ENCODE measurements around the gene WNK3. TPM values are rescaled to one million over a fixed set of nuclear protein-coding genes. Genes with fewer than 3 reads are reported as not detected.

Gene WNK3
- total RNA-seq, 1 donor from 2014 or later = 3.1 TPM

DNA sequence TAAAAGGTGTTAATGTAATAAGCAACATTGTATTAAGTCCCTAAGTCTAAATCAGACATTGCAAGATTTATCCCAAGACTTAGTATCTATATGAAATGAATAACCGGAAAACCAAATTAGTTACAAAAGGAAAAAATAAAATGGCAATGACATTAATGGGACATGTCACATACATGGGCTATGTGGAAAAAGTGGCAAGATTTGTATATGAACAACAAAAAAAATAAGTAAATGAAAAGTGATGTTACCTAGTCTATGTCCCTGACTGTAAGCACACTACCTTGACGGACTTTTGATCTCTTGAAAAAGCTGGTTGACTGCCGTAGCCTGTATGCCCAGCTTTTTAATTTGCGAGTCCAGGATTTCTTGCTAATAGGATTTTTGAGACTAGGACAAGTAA, 119.3 kb downstream of the WNK3 start:
- no peak for DNase-seq

DNA sequence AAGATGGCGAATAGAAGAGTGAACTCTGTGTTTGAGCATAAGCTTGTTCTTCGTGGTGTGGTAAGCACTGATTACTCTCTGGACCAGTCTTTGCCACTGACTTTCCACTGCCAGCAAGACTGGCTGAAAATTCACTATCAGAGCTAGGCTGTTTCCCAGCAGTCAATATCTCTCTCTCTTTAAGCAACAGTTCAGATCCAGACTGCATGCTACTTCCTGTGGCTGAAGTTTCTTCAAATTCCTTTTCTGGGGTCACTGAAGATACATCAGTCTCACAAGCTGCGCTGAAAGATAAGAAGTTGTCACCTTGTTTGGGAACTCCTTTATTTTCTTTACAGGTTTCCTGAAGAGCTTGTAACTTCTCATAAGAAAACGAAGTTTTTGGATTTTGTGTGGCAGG, 120.8 kb downstream of the WNK3 start:
- no peak for DNase-seq

DNA sequence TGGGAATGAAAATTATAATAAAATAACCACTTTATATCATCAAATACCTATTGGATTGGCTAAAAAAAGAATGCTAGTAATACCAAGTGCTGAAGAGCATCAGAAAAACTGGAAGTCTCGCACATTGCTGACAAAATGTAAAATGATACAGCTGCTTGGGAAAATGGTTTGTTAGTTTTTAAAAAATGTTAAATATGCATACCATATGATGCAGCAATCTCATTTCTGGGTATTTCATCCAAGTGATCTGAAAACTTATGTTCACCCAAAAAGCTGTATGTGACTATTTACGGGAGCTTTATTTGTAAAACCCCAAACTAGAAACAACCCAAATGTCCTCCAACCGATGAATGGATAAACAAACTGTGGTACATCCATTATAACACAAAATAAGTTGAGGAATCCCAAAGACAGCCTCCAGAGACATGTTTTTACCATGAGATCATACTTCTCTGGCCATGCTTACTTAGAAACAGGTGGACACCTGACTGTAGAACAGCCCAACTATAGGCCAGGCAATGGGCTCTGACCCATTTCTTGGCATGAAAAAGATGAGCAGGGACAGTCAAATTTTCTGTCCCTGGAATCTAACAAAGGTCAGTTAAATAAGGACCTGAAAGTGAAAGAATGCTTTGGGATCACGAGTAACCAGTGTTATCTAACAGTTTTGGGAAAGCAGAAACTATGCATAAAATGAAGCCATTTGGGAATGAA, 127.3 kb downstream of the WNK3 start:
- DNase-seq = no peak

DNA sequence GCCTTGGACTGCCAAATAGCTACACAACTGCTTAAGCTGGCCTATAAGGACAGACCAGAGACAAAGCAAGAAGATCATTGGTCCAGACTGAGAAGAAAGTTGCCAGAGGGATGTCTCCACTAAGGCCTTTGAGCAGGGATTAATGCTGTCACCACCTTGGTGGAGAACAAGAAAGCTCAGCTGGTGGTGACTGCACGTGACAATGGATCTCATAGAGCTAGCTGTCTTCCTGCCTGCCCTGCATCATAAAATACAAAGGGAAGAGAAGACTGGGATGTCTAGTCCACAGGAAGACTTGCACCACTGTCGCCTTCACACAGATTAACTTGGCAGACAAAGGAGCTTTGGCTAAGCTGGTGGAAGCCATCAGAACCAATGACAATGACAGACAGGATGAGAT, 134.3 kb downstream of the WNK3 start:
- no peak for DNase-seq

DNA sequence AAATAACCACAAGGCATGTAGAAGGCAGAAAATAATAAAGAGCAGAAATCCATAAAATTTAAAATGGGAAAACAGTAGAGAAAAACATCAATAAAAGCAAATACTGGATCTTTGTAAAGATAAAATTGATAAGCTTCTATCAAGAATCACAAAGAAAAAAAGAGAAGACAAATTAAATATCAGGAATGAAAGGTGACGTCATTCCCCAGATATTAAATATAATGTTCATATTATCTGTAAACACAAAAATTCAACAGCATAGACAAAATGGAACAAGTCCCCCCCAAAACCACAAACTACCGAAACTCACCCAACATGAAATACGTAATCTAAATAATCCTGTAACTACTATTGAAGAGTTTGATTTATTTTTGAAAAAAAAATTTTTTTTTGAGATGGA, 144.2 kb downstream of the WNK3 start:
- no peak for DNase-seq

DNA sequence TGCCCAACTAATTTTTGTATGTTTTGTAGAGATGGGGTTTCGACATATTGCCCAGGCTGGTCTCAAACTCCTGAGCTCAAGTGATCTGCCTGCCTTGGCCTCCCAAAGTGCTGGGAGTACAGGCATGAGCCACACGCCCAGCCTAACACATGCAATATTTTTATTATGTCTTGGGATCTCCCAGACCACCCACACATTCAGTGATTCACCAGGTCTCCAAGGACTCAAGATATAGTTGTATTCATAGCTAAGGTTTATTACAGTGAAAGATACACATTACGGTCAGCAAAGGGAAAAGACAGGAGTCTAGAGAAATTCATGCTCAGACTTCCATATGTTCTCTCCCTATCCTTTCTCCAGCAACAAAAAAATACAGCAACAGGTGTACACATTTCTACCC, 149.3 kb downstream of the WNK3 start:
- DNase-seq = no peak

DNA sequence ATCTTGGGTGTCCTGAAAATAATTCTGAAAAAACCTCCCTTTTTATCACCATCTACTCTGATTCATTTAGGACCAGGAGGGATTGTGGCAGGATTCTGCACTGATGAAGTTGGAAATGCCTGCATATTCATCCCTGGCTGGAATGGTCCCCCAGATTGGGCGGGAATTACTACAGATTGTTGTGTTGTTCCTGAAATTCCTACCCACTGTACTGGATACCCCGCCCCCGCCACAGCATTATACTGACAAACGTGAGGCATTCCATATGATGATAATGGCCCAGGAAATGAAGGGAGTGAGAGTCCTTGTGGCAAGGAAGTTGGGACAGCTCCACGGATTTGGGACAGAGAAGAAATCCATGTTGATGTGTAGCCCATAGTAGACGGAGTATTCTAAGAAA, 159.6 kb downstream of the WNK3 start:
- DNase-seq = no peak

DNA sequence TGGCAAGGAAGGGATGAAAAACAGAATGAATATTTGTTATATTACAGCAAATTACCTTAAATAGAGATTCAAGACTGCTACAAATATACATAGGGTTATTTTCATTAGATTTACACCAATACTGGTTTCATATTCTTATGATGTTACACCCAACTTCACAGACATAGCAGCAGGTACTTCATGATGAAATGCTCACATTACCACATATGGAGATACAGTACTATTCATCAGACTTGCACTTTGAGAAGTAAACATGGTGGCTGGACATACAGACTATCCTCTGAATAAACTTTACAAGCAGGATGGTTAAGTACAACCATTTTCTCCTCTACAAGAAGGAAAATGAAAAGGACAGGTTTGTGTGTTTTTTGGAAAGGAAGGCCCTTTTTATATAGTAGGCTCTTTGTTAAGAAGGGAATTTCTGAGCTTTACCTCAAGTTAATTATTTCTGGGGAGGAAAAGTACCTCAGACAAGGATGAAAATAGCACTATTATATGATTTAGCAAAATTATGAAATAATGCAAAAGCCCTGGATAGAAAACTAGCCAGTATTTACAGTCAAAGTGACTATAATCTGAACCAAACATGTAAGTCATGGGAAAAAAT, 162.8 kb downstream of the WNK3 start:
- no peak for DNase-seq

DNA sequence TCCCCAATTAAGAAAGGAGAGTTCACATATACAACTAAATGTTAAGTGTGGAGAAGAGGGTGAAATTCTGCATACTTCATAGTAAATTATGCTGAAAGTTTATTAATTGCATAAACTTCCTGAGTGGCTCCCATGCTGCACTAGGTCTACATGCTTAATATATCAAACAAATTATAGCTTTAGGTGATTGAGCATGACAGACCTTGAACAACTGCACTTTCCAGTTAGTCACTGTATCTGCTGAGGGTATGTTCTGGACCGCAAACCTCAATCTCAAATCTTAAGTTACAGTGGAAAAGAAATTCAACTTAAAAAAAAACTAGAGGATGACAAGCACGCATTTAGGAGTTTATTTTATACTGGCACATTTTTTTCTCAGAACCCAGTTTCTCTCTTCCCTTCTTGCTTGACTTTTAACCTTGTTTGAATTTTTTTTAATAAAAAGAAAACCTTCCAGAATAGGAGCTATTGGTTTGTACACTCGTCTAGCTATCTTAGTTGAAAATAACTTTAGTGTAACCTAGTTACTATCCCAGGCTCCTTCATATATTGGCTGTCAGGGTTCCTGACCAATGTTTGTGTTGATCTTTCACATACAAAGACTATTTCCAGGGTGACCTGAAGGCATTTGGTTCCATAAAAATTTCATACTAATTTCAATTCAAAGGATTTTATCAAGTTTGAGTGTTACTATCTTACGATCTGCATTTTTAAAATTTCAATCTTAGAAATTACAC, 164.6 kb downstream of the WNK3 start:
- DNase-seq = no peak

DNA sequence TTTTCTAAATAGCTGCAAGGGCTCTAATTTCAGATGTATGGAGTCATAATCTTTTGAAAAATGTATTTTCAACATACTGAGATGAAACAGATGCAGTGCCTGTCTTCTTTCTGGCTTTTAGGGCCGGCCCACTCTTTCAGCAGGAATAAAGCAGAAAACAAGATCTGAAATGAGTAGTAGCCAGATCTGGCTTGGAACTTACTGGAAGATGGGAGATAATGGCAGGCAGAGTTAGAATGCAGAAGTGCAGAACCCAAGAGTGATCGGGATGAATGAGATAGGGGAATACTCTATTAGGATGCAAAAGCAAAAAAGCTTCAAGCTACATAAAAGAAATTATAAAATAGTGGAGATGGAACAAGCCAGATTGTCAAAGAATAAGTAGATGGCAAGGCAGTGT, 173.4 kb downstream of the WNK3 start:
- no peak for DNase-seq

DNA sequence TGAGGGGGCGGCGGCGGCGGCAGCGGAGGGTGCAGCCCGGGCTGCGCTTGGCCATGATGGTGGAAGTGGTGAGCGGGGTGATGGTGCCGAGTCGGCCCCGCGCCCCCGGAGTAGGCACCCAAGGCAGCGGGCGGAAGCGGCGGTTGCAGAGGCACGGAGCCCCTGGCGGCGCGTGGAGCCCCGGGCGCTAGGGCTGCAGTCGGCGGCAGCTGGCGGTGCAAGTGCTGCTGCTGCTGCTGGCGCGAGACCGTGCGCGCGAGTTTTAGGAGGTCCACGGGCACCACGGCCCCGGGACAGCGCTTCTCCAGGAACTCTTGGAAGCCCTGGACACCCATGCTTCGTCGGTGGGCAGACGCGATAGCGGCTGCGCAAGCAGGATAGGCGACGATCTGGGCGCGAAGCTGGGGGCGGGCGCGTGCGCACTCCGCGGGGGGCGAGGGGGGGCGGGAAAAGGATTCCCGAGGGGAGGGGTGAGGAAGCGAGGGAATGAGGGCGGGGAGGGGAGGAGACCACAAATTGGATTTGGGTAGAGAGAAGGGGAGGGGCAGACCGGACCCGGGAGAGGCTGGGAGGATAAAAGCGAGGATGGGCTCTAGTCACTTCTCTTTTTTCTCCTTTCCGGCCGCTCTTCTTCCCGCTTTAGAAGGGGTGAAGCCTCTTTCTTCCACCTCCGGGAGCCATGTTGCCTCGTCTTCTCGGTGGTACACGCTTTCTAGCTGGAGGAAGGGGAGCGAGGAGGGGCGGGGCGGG, 174.8 kb downstream of the WNK3 start, which contains the start of gene FAM120C:
Gene FAM120C, minus strand, starts transcription at position 391 of the 750 bp plus-strand sequence. Its CDS starts 56 bp downstream, at position 335.
- DNase-seq = peak; percentile 39

DNA sequence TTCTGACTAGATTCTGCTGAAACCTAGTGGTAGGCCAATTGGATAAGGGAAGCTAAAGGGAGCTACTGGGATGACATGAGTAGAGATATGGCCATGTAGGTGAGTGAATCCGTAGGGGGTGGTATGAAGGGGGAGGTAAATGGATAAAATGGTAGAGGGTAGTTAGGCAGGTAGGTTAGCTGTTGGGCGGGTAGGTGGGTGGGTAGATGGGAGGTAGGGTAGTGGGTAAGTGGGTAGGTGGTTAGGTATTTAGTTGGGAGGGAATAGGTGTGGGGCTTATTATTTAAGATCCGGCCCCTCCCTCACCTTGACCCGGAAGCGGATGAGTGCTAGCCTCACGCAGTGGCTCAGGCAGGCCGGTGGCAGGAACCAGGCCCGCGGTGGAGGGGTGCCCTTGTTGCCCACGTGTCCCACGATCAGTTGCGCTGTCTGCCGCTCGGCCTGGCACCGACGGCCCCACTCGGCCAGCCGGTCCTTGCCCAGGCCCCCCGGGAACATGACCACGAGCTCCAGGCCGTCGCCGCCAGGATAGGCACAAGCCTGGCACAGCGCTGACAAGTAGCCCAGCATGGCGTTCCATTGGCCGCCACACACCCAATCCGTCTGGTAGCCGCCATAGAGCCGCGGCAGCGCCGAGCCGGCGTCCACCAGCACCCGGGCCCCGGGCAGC, 175.5 kb downstream of the WNK3 start:
- no peak for DNase-seq

DNA sequence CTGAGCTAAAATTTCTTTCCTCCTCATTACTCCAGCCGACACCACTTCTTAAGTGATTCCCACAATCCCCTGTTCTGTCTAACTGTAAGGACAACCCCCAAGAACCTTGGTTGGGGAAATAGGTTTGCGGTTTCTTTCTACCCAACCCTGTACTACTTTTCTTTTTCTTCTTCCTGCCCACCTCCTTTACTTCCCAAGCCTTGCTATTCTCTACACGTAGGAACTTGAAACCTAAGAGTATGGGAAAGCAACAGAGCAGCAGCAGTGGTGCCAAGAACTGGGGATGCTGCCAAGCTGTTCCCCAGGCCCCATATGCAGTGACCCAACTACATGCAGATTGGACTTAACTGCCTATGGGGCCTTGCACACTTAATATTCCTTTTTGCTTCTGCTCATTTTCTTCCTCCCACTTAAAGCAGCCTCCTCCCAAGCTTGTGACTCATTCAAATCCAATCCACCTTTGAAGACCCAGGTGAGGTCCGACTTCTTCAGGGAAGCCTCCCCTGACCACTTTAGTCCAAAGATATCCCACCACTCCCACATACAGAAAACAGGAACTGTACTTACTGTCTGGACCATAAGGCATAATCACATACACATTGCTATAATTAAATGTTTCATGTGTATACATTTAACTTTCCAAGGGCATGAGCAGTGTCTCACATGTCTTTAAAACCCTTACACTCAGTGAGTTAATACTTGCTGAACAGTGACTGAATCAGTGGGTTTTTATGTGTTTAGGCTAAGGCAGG, 176.5 kb downstream of the WNK3 start:
- DNase-seq = no peak

DNA sequence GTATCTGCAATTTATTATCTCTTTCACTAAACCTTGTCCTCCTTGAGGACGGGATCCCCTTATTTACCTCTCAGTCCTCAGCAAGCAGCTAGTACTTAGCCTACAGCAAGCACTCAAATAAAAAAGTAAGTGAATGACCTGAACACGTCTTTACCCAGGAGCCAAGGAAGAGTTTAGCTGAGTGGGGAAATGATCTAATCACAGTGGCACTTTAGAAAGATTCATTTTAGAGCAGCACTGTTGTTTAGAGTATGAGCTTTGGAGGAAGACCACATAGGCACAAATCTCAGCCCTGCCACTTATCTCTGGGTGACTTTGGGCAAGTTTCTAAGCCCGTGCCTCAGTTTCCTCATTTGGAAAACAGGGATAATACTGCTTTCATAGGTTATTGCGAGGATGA, 177.4 kb downstream of the WNK3 start:
- DNase-seq = no peak

DNA sequence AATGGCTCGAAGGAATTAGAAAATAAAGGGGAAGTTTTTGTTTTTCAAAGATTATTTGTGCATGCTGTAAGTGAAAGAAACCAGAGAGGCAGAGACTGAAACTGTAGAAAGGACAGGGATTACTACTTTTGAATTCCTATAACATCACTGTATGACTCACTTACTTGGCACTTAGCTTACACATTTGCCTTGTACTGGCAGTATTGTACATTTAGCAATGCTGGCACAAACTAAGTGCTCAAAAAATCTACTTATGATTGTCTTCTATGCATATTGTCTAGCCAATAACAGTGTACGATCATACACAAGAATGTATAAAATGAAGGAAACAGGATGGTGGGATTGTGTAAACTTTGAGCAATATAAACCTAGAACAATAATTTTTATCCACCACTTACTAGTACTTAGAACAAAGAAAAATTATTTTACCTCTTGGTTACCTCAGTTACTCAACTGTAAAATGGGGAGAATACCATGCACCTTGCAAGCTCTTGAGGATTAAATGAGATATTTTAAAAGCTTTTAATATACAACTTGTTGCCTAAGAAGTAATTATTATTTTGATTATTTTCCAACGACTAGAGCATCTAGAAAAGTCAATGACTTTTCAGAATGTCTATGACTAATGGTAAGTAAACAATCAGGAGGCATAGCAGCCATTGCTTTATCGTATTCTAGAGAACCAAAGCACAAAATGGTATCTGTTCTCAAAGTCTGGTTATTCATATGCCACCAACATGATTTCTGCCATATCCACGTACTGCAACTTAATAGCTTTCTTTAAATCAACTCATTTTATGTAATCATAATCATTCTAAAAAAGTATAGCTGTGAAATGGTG, 179.5 kb downstream of the WNK3 start:
- peak; percentile 1 for DNase-seq

DNA sequence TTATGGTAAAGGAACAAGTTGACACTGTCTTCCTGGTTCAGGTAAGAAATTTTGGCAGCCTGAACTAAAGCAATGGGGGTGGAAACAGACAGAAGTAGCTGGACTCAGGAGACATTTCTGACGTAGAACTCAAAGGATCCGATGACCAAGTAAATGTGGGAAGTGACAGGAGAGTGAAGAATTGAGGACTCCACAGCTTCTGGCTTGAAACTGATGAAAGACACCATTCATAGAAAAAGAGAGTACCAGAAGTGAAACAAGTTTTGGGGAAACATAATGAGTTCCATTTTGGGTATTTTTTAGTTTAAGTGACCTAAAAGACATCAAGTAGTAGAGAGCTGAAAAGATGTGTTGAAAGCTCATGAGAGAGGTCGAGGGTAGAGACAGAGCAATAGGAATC, 180.5 kb downstream of the WNK3 start:
- no peak for DNase-seq

DNA sequence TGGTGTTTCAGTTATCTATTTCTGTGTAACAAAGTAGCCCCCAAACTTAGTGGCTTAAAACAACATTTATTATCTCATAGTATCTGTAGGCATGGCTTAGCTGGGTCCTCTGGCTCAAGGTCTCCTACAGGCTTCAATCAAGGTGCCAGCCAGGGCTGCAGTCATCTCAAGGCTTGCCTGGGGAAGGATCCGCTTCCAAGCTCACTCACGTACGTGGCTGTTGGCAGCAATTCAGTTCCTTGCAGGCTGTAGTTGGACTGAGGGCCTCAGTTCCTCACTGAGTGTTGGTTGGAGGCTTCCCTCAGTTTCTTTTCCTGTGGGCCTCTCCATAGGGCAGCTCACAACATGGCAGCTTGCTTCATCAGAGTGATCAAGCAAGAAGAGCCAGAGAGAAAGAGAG, 184.1 kb downstream of the WNK3 start:
- no peak for DNase-seq

DNA sequence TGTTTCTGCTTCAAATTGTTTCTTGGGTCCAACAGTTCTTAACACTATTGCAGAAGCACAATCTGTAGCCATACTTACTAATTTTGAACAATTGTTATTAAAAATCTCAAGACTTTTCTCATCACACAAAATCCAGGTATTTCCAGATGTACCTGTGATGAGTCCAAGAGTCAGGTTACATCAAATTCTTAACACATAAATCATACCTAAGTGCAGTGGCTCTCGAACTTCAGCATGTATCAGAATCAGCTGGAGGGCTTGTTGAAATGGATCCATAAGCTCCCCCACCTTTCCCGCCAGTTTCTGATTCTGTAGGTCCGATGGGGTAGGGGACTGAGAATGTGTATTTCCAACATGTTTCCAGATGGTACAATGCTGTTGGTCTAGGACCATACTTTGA, 185.4 kb downstream of the WNK3 start:
- no peak for DNase-seq

DNA sequence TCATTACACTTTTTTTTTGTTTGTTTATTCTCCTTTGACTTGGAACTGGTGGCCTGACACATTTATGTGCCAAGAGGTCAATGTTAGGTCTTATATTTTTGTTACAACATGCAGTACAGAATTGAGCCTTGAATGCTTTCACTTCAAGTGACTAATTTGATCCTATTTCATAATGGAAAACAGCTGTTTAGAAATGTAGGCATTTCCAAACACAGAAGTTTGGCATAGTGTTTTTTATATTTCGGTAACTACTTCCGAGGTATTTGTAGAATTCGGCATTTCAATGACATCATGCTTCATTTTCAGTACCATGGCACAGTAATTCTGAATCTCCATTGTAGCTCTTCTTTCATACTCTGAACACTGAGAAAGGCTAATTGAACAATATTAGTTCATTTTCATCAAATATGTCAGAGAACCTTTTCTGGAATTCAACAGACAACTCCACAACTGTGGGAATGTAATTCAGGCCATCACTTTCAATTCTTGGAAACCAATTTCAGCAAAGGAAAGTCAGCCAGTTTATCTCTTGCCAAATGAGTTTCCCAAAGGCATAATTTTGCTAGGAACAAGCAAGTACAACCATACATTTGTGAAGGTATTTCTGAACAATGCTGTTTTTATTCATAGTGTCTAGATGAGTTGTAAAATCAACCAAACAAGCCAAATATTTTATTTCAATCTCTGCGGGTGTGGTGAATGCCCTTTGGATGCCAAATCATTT, 186.2 kb downstream of the WNK3 start:
- peak; percentile 13 for DNase-seq

DNA sequence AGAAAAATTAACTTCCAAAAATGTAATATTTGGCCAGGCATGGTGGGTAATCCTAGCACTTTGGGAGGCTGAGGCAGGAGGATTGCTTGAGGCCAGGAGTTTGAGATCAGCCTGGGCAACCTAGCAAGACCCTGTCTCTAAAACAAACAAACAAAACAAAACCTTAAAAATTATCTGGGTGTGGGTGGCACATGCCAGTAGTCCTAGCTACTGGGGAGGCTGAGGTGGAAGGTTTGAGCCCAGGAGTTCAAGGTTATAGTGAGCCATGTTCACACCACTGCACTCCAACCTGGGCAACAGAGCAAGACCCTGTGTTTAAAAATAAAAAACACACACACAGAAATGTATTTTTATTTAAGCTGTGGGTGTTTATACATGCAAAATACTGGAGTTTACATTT, 186.8 kb downstream of the WNK3 start:
- no peak for DNase-seq

Measured in skin of body (tissue), 2 donors.